Loucy (cell line): Measurements from ENCODE around the gene RALGAPB.

Source experiments
- EZH2phosphoT487 ChIP-seq: fragments of 200-600 bp; IDR thresholded peaks from 2 replicates; pipeline ENCODE4 v1.6.1; 2018; ENCODE audit warnings: antibody characterized with exemption, mild to moderate bottlenecking, moderate library complexity, borderline replicate concordance
- TF ChIP-seq, protein P1 (sequence below): fragments of 200-600 bp; sonication (generic); conservative IDR thresholded peaks from 2 replicates; pipeline ENCODE4 v1.5.1; 2014; ENCODE audit warnings: mild to moderate bottlenecking, antibody characterized with exemption, low read length

DNA sequence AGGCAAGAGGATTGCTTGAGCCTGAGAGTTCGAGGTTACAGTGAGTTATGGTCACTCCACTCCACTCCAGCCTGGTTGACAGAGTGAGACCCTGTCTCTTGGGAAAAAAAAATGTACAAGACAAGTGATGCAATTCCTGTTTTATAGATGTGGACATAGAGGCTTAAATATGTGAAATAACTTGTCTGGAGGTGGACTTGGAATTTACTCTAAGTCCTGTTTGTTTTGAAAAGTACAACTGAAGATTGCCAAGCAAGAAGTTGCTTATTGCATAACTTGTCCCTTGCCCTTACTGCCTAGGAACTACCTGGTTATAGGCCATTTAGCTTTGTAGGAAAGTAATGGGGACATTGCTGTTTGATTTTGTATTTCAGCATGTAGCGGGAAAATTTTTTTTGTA lies 82.3 kb downstream of the RALGAPB start:
- TF ChIP-seq, protein P1, sequence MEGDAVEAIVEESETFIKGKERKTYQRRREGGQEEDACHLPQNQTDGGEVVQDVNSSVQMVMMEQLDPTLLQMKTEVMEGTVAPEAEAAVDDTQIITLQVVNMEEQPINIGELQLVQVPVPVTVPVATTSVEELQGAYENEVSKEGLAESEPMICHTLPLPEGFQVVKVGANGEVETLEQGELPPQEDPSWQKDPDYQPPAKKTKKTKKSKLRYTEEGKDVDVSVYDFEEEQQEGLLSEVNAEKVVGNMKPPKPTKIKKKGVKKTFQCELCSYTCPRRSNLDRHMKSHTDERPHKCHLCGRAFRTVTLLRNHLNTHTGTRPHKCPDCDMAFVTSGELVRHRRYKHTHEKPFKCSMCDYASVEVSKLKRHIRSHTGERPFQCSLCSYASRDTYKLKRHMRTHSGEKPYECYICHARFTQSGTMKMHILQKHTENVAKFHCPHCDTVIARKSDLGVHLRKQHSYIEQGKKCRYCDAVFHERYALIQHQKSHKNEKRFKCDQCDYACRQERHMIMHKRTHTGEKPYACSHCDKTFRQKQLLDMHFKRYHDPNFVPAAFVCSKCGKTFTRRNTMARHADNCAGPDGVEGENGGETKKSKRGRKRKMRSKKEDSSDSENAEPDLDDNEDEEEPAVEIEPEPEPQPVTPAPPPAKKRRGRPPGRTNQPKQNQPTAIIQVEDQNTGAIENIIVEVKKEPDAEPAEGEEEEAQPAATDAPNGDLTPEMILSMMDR: no peak
- TF ChIP-seq EZH2phosphoT487: no peak
